GM18499 (cell line): ENCODE results near the gene INPP5A.
"Not testable (repeated sequence)": the region's sequence is repeated elsewhere in the genome, so short reads cannot be mapped to it uniquely, and the experiment has no call there.

Experiments used
- ATAC-seq: cut with Tn5 transposase; IDR thresholded peaks from one replicate; pipeline ENCODE4 v1.9.1; 2021; ENCODE audit warnings: moderate number of reproducible peaks; ENCODE audit not compliant: insufficient read depth, unreplicated experiment

The INPP5A gene

DNA sequence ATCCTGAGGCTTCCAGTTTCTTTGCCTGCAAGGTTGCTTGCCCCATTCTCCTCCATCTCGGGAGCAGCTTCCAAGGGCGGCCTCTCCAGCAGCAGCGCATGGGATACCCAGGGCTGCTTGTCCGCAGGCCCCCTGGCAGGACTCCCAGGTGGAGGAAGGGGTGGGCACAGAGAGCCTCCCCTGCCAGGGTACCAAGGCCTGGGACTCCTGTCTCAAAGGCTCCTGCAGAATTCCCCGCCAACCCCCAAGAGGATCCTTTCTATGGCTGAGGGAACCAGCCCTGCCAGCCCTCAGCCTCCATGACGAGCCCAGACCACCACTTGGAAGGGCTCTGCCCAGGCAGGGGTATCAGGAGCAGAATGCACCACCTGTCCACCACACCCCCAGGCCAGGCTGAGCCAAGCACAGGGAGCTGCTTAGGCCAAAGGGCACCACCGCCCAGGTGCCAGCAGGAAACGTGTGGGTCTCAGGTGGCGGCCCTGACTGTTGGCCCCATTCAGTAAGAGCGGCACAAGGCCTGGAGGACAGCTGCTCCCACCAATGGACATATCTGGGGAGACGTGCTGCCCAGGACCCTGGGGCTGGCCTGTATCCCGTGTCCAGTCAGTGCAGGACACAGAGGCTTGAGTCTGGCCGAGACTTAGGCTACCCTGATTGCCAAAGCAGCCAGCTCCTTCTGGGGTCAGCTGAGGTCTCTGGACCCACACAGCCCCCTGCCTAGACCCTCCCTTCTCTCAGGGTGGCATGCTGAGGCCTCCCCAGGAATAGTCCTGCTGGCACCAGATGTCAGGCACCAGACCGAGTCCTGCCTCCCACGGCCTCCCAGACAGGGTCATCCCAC lies 33.8 kb upstream of the INPP5A start:
- ATAC-seq: no peak

DNA sequence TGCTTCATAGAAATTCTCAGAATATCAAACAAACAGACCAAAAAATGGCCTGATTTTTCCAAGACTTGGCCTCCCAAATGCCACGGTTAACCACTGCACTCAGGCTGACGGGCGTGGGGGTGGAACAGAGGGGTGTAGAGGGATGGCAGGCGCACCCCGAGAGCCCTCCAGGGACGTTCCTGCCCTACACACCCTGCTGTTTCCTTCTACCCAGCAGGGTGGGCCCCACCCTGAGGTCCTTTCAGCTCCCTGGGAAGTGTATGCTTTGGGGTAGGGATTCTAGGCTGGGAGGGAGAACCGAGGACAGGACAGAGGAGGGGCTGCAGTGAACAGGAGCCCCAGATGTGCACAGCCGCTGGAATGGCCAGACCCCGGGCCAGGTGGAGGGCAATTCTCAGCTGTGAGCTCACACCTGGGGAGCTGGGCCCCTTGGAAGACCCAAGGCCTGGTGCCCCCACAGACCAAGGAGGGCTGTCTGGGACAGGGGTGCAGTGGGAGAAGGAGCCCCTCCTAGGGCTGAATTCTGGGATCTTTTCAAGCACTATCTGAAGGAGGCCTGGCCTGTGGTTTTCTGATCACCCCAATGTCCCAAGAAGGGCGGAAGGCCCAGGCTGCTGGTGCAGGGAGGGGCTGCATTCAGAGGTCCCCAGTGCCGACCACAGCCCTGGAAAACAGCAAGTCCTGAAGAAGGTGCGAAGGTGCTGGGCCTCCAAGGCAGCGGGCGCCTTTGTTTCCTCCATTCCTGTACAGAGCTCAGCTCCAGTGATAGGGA lies 32.9 kb upstream of the INPP5A start:
- no peak for ATAC-seq

- ATAC-seq: not testable (repeated sequence)
Measured at GRCh38 chr10:132505546-132505945, 32.0 kb upstream of the INPP5A start.

GRCh38 chr10:132506711-132507408 lies 30.7 kb upstream of the INPP5A start:
- no peak for ATAC-seq

- ATAC-seq: no peak
Measured at GRCh38 chr10:132507409-132507955, 30.1 kb upstream of the INPP5A start.

DNA sequence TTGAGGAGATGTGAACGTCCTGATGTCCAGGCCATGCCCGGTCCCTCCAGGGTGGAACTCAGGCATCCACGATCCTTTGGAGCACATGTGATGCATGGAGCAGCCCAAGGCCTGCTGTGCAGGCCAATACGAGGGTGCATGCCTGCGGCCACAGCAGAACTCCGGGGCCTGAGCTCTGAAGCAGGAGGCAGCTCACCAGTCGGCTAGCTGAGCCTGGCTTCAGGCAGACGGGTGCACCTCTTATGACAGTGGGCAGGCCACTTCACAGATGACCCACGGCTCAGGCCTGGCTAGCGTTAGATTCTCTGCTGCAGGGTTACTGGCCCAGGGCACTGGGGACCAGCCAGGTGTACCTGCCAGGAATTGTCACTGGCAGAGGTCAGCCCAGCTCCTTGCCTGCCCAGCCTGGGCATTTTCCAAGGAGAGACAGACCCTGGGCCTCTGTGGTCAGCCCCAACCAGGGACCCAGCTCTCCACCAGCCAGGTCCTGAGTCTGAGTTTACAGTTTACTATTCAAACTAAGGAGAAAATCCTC lies 29.6 kb upstream of the INPP5A start:
- ATAC-seq: no peak

- ATAC-seq: no peak
Measured at GRCh38 chr10:132508581-132509443, 28.8 kb upstream of the INPP5A start.

GRCh38 chr10:132509506-132510173 lies 27.9 kb upstream of the INPP5A start:
- ATAC-seq: no peak

DNA sequence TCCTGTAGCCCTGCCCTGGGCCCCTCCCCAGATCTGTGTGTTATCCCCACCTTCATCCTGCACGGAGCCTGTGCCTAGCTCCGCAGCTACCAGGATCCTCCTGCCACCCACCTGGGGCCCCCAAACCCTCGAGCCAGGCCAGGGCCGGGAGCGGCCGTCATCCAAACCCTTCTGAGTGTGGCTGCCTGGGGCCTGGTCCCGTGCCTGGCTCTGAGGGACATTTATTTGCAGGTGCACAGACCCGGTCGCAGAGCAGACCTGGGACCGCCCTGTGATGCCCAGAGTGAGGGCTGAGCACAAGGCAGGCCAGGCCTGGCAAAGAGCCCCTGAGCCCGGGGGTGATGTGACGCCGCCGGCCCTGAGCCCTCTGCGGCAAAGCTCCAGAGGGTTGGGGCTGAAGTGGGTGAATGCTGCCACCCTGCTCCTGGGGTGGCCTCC lies 27.4 kb upstream of the INPP5A start:
- no peak for ATAC-seq

DNA sequence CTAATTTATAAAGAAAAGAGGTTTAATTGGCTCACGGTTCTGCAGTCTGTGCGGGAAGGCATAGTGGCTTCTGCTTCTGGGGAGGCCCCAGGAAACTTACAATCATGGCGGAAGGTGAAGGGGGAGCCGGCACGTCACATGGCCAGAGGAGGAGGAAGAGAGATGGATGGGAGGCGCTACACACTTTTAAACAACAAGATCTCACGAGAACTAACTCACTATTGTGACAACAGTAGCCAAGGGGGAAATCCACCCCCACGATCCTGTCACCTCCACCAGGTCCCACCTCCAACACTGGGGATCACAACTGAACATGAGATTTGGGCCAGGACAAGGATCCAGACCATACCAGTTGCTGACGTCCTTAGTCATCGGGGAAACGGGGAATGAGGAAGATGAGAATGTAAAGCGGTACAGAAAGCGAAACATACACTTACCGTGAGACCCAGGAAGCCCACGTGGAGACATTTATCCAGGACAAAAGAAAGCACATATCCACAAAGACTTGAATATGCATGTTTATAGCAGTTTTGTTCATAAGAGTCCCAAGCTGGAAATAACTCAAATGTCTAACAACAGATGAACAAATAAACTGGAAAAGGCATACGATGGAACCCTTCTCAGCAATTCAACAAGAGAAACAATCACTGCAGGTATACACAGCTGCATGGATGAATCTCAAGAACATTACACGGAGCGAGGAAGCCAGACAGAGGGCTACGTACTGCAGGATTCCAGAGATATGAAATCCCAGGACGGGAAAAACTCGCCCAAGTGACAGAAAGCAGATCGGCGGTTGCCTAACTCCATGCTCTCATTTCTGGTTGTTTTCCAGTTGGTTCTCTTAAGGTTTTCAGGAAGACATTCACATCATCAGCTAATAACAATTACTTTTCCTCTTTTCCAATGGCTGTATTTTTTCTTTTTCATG lies 26.2 kb upstream of the INPP5A start:
- no peak for ATAC-seq

- ATAC-seq: no peak
Measured at GRCh38 chr10:132512052-132512442, 25.5 kb upstream of the INPP5A start.

GRCh38 chr10:132512693-132513345 lies 24.8 kb upstream of the INPP5A start:
- ATAC-seq: no peak

- ATAC-seq: no peak
Measured at GRCh38 chr10:132514821-132515520, 22.6 kb upstream of the INPP5A start.

GRCh38 chr10:132515811-132516726 lies 21.5 kb upstream of the INPP5A start:
- no peak for ATAC-seq

- ATAC-seq: no peak
Measured at GRCh38 chr10:132516771-132517725, 20.5 kb upstream of the INPP5A start.
